H1 (cell line): ENCODE data around the gene AGPAT2. TPM values are rescaled to one million over a fixed set of nuclear protein-coding genes. Genes with fewer than 3 reads are reported as not detected.
A peak's percentile ranks its signal among the peaks of the same experiment; 100 is the strongest.

Source experiments
- CTCF ChIA-PET: fragments of 300-600 bp; sonication (Branson Sonifier 250); formaldehyde crosslinking; loops from one replicate; lab custom pipeline; 2021; ENCODE audit not compliant: partially characterized antibody; lab: Charles Lee
- POLR2A ChIA-PET: fragments of 300-600 bp; sonication (Branson Sonifier 250); formaldehyde crosslinking; loops from one replicate; lab custom pipeline; 2021; ENCODE audit warnings: inconsistent platforms; ENCODE audit not compliant: partially characterized antibody; lab: Charles Lee
- DNase-seq, 2 experiments: peaks; one replicate each; pipeline versions ENCODE4 v3.0.0 to v3.0.0-alpha.2; 2010 to 2022; ENCODE audit warnings: low spot score in 2 of 2, low read depth in 1 of 2, mixed read lengths in 1 of 2
- FAIRE-seq: peaks from 2 replicates; lab custom pipeline; 2011; peaks lifted over from hg19 to GRCh38; lab: Jason Lieb, UNC
- H2AFZ ChIP-seq: 2 replicates; pipeline ENCODE4 v1.8.1; 2012; ENCODE audit warnings: low read length, inconsistent platforms
- H2AK5ac ChIP-seq: 2 replicates; pipeline ENCODE4 v1.6.1; 2013; ENCODE audit warnings: low read depth, low read length
- H2BK120ac ChIP-seq: replicated peaks from 2 replicates; pipeline ENCODE3; 2013; ENCODE audit warnings: low read depth, low read length, inconsistent platforms
- H2BK12ac ChIP-seq: 2 replicates; pipeline ENCODE4 v1.6.1; 2013; ENCODE audit warnings: low read depth, low read length
- H2BK15ac ChIP-seq: 2 replicates; pipeline ENCODE4 v1.6.1; 2013; ENCODE audit warnings: low read length
- H2BK20ac ChIP-seq: 2 replicates; pipeline ENCODE4 v1.6.1; 2013; ENCODE audit warnings: low read length
- H2BK5ac ChIP-seq: 2 replicates; pipeline ENCODE4 v1.6.1; 2013; ENCODE audit warnings: low read depth, low read length
- H3K14ac ChIP-seq: 2 replicates; pipeline ENCODE4 v1.6.1; 2013; ENCODE audit warnings: inconsistent platforms; ENCODE audit not compliant: insufficient read length
- H3K18ac ChIP-seq: 2 replicates; pipeline ENCODE4 v1.6.1; 2013; ENCODE audit warnings: low read length; ENCODE audit errors: extremely low read depth
- H3K23ac ChIP-seq: 2 replicates; pipeline ENCODE4 v1.6.1; 2013; ENCODE audit warnings: inconsistent platforms; ENCODE audit not compliant: insufficient read length
- H3K23me2 ChIP-seq: 2 replicates; pipeline ENCODE4 v1.6.1; 2013; ENCODE audit warnings: low read depth, low read length
- H3K27ac ChIP-seq: 2 replicates; pipeline ENCODE4 v1.6.1; 2011; ENCODE audit warnings: low read depth, low read length, inconsistent platforms
- H3K27me3 ChIP-seq, 4 experiments: replicated peaks in 1 of 4; 1 replicate in 1 of 4; 2 replicates in 3 of 4; pipeline versions ENCODE4 v1.6.1 to v1.8.1; 2011 to 2013; ENCODE audit warnings: low read length in 3 of 4, mild to moderate bottlenecking in 3 of 4, inconsistent platforms in 2 of 4, mixed read lengths in 2 of 4, moderate library complexity in 1 of 4; ENCODE audit not compliant: control insufficient read depth in 3 of 4, insufficient read depth in 3 of 4; ENCODE audit errors: extremely low read depth in 1 of 4
- H3K36me3 ChIP-seq, 4 experiments: 2 replicates each; pipeline versions ENCODE4 v1.6.1 to v1.8.1; 2011 to 2013; ENCODE audit warnings: mild to moderate bottlenecking in 4 of 4, low read length in 3 of 4, moderate library complexity in 2 of 4, control low read depth in 1 of 4, inconsistent platforms in 1 of 4; ENCODE audit not compliant: insufficient read depth in 4 of 4, control insufficient read depth in 2 of 4
- H3K4ac ChIP-seq: replicated peaks from 2 replicates; pipeline ENCODE3; 2013; ENCODE audit warnings: low read length, low read depth, mixed read lengths, inconsistent platforms; ENCODE audit not compliant: insufficient read length
- H3K4me1 ChIP-seq, 4 experiments: replicated peaks in 1 of 4; 1 replicate in 1 of 4; 2 replicates in 3 of 4; pipeline versions ENCODE4 v1.6.1 to v1.8.1; 2011 to 2013; ENCODE audit warnings: low read length in 3 of 4, inconsistent platforms in 2 of 4, mixed read lengths in 1 of 4; ENCODE audit not compliant: insufficient read depth in 4 of 4, control insufficient read depth in 3 of 4
- H3K4me2 ChIP-seq, 2 experiments: 2 replicates each; pipeline versions ENCODE4 v1.6.1 to v1.8.1; 2011 to 2013; ENCODE audit warnings: low read depth in 2 of 2, low read length in 2 of 2, control low read depth in 1 of 2, inconsistent platforms in 1 of 2, mild to moderate bottlenecking in 1 of 2; ENCODE audit not compliant: insufficient read depth in 1 of 2
- H3K4me3 ChIP-seq, 4 experiments: fragments of 200-600, 300-600 bp in 1 of 4; sonication (generic), shearing (Covaris generic), sonication (Bioruptor Twin) in 1 of 4; 2 replicates each; pipeline versions ENCODE4 v1.5.1 to v1.8.1; 2011 to 2016; ENCODE audit warnings: low read length in 4 of 4, low read depth in 3 of 4, control low read depth in 2 of 4, inconsistent platforms in 2 of 4, mild to moderate bottlenecking in 2 of 4, mixed read lengths in 1 of 4, moderate library complexity in 1 of 4; ENCODE audit not compliant: insufficient read depth in 2 of 4; ENCODE audit errors: extremely low read depth in 1 of 4
- H3K56ac ChIP-seq: replicated peaks from 2 replicates; pipeline ENCODE3; 2013; ENCODE audit warnings: low read depth, mild to moderate bottlenecking, mixed read lengths, low read length, inconsistent platforms; ENCODE audit not compliant: insufficient read length
- H3K79me1 ChIP-seq: 2 replicates; pipeline ENCODE4 v1.6.1; 2013; ENCODE audit warnings: low read depth, low read length, control low read depth
- H3K79me2 ChIP-seq, 2 experiments: 2 replicates each; pipeline versions ENCODE4 v1.6.1 to v1.8.1; 2012 to 2013; ENCODE audit warnings: low read length in 2 of 2, mild to moderate bottlenecking in 2 of 2, inconsistent platforms in 1 of 2; ENCODE audit not compliant: insufficient read depth in 2 of 2, control insufficient read depth in 1 of 2
- H3K9ac ChIP-seq, 4 experiments: replicated peaks in 1 of 4; 1 replicate in 1 of 4; 2 replicates in 3 of 4; pipeline versions ENCODE4 v1.6.1 to v1.8.1; 2011 to 2013; ENCODE audit warnings: low read depth in 3 of 4, low read length in 3 of 4, control low read depth in 2 of 4, mild to moderate bottlenecking in 2 of 4, moderate library complexity in 2 of 4, inconsistent platforms in 1 of 4; ENCODE audit errors: extremely low read depth in 1 of 4
- H3K9me3 ChIP-seq, 2 experiments: 2 replicates each; pipeline versions ENCODE4 v1.6.1 to v1.8.1; 2012 to 2013; ENCODE audit warnings: mild to moderate bottlenecking in 2 of 2, moderate library complexity in 2 of 2, control low read depth in 1 of 2, inconsistent platforms in 1 of 2, low read depth in 1 of 2, low read length in 1 of 2, mixed read lengths in 1 of 2; ENCODE audit not compliant: insufficient read depth in 2 of 2
- H4K20me1 ChIP-seq, 2 experiments: replicated peaks in 1 of 2; 2 replicates each; pipeline versions ENCODE3 to v1.8.1; 2011 to 2013; ENCODE audit warnings: inconsistent platforms in 2 of 2, low read length in 2 of 2, mild to moderate bottlenecking in 1 of 2; ENCODE audit not compliant: insufficient read depth in 2 of 2, control insufficient read depth in 1 of 2
- H4K5ac ChIP-seq: 2 replicates; pipeline ENCODE4 v1.6.1; 2013; ENCODE audit warnings: low read length, low read depth, mixed read lengths, inconsistent platforms; ENCODE audit not compliant: insufficient read length
- H4K8ac ChIP-seq: 2 replicates; pipeline ENCODE4 v1.8.0; 2013; ENCODE audit warnings: mild to moderate bottlenecking, moderate library complexity, low read length, inconsistent platforms; ENCODE audit not compliant: insufficient read depth; ENCODE audit errors: extremely low read depth
- H4K91ac ChIP-seq: replicated peaks from 2 replicates; pipeline ENCODE3; 2013; ENCODE audit warnings: low read length, mixed read lengths, inconsistent platforms; ENCODE audit not compliant: insufficient read length
- ATF2 ChIP-seq: IDR thresholded peaks from 2 replicates; pipeline ENCODE4 v1.6.1; 2012; ENCODE audit warnings: low read length, inconsistent platforms
- HDAC6 ChIP-seq: IDR thresholded peaks from one replicate; pipeline ENCODE4 v1.7.1; 2012; ENCODE audit warnings: low read depth, mild to moderate bottlenecking, inconsistent platforms, low read length, moderate library complexity
- KDM1A ChIP-seq: fragments of 200-600, 300-600 bp; sonication (generic); IDR thresholded peaks from 2 replicates; pipeline ENCODE4 v1.7.1; 2016; ENCODE audit warnings: mild to moderate bottlenecking, low read length, borderline replicate concordance
- SIN3A ChIP-seq, 2 experiments: IDR thresholded peaks in 1 of 2; conservative IDR thresholded peaks in 1 of 2; 2 replicates each; pipeline ENCODE4 v1.6.1; 2011 to 2012; ENCODE audit warnings: low read length in 2 of 2, improper control_type of control experiment in 1 of 2, low read depth in 1 of 2, mild to moderate bottlenecking in 1 of 2
- SP1 ChIP-seq: IDR thresholded peaks from 2 replicates; pipeline ENCODE4 v1.6.1; 2011; ENCODE audit warnings: low read depth, low read length
- WGBS, 2 experiments: shearing (Covaris generic) in 1 of 2; methylation state at CpG; one replicate each; pipeline versions ENCODE4 v1.1.6 to v1.1.7; 2013 to 2015; ENCODE audit warnings: low lambda C conversion rate in 2 of 2, mixed read lengths in 2 of 2, inconsistent platforms in 1 of 2, low coverage in 1 of 2, missing lambda C conversion rate in 1 of 2; ENCODE audit not compliant: insufficient replicate concordance in 2 of 2, insufficient coverage in 1 of 2, insufficient read length in 1 of 2; ENCODE audit errors: extremely low coverage in 1 of 2, missing lambda C conversion rate in 1 of 2; 5-methylcytosine and 5-hydroxymethylcytosine counted together
- polyA plus RNA-seq, 7 experiments: library from polyadenylated mRNA; depleted of rRNA in 3 of 7; stranded (reverse) in 5 of 7; unstranded in 2 of 7; fragments of >200 nt in 5 of 7; fragments of 200-250 nt in 2 of 7; gene quantifications; 1 replicate in 5 of 7; 2 replicates in 1 of 7; 4 replicates in 1 of 7; pipeline versions ENCODE4 v1.2.1 to v1.2.3, GENCODE V29; 2011 to 2013; ENCODE audit warnings: missing spikeins in 2 of 7, mixed read lengths in 2 of 7
- total RNA-seq: library from RNA; stranded (reverse); fragmentation: NEBNext Ultra II Directional; extraction: Animal tissue kit (Norgen Biotek cat#: 25700); gene quantifications from 2 replicates; pipeline ENCODE4 v1.2.1, GENCODE V29; 2021

Gene AGPAT2
- total and polyA plus RNA-seq, 2 of the 8 experiments (the other 6 are each of a cell fraction or from before 2014, with no cell fraction given), result 31.6 to 37.6 TPM

- WGBS, 2 experiments, result 79% methylated on average over 6 of the region's 16 CpGs; no CpG with 5 or more reads in 1 of the 2 experiments
- TF ChIP-seq SIN3A (conservative IDR thresholded peaks at IDR 0.05 in 1 of 2, IDR thresholded peaks at IDR 0.05 in 1 of 2; ENCODE audit: low read depth in 1 of 2, low read length in 2 of 2), result no peak
- TF ChIP-seq SP1, result no peak
- no peak for TF ChIP-seq HDAC6
- TF ChIP-seq KDM1A, result no peak
- no peak for TF ChIP-seq ATF2
- TF ChIP-seq, all 59 proteins: peak for 0
- CTCF ChIA-PET, result interaction anchor here (1.3 to 9.2 kb wide), 2 partner anchors 11 to 40 kb away, joined by 3 to 62 read pairs; partner anchors contain the start of gene LCN8
Measured at GRCh38 chr9:136717399-136717798, 30.1 kb upstream of the AGPAT2 start.

More at GRCh38 chr9:136717399-136717798, 30.1 kb upstream of the AGPAT2 start:
- Histone ChIP-seq H2BK120ac (no peak overlapping the region), H3K18ac (no peak overlapping the region), H3K79me2 (peaks cover 0 to 11% of the 10 kb centered on the region in 2 experiments; a peak in 1 of 4 replicates), H3K23ac (no peak overlapping the region), H3K4me3 (no peak overlapping the region), H2AFZ (no peak overlapping the region), H3K36me3 (peaks cover 0 to 8% (median 1%) of the 10 kb centered on the region in 4 experiments; a peak in 2 of 8 replicates), H3K27ac (no peak overlapping the region), H2BK5ac (no peak overlapping the region), H2BK12ac (no peak overlapping the region), H3K4me1 (peaks cover 0 to 15% (median 8%) of the 10 kb centered on the region in 4 experiments; a peak in 5 of 7 replicates), H4K5ac (no peak overlapping the region), H3K27me3 (no peaks in the 10 kb centered on the region), H3K4ac (no peak overlapping the region), H4K20me1 (peaks cover 22 to 31% of the 10 kb centered on the region in 2 experiments), H3K9me3 (no peaks in the 10 kb centered on the region), H2BK15ac (no peak overlapping the region), H4K8ac (peak overlapping the region; percentile 51; the same call in 1 of the 2 replicates), H3K79me1 (peaks cover 21% of the 10 kb centered on the region), H2BK20ac (no peak overlapping the region), H4K91ac (no peak overlapping the region), H3K23me2 (peaks cover 3% of the 10 kb centered on the region; the same call in 1 of the 2 replicates), H2AK5ac (no peak overlapping the region), H3K56ac (no peak overlapping the region), H3K14ac (no peak overlapping the region), H3K9ac (no peak overlapping the region), H3K4me2 (no peak overlapping the region)
- no peak for FAIRE-seq
- POLR2A ChIA-PET, result interaction anchor here (11.2 kb wide), 1 partner anchor 14 kb away, joined by 223 read pairs; no protein-coding TSS in a partner anchor
- no peak for DNase-seq
